HG02571 (cell line): ENCODE results near the gene ATF6.

Experiments
- ATAC-seq: cut with Tn5 transposase; IDR thresholded peaks from one replicate; pipeline ENCODE4 v1.9.1; 2021; ENCODE audit warnings: mild to moderate bottlenecking, moderate library complexity; ENCODE audit not compliant: unreplicated experiment

The ATF6 gene

DNA sequence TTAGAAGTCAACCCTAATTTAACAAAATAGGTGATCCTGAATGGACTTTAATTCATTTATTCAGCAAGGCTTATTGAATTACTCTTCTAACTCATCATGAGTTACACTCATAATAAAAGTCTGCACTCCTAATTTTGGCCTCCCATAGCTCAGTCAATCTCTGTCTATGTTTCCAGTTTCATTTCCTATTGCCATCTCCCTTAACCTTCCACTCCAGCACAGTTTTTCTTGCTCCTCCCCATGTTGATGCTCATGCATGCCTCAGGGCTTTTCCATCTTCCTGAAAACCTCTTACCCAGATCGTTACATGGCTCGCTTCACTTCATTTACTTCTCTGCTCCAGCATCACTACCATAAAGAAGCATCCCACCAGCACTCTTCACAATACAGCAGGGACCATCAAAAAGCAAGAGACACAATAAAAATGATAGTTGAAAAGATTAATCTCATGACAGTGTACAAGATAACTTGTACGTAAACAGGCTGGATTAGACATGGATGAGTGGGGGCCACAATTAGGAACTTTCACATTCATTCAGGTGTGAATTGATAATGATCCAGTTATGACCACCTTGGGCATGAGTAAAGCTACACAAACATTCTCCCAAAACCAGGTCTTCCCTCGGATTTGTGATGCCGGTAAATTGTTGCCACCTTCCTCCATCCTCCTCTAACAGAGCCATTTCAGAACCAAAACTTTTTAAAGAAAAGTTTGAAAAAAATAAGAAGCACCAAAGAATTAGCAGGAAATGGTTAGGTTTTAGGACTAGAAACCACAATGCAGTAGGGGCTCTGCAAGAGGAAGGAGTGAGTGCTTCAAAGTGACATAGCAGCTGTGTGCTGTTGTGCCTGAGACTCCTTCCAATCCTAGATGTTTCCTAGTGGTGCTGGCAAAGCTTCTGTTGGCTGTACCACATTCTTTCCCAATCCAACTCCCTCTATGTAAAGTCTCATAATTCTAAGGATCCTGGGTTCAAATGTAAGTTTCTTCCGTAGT lies 167.8 kb downstream of the ATF6 start:
- no peak for ATAC-seq

DNA sequence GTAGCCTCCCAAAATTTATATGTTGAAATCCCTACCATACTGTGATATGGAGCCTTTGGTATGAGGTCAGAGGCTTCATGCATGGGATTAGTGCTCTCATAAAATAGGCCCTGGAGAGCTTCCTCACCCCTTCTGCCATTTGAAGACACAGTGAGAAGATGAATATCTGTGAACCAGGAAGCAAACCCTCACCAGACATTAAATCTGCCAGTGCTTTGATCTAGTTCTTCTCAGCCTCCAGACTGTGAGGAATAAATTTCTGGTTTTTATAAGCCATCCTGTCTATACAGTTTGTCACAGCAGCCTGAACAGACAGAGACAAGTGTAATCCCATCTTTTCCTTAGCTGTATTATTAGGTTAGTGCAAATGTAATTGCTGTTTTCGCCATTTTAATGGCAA lies 169.1 kb downstream of the ATF6 start:
- ATAC-seq: no peak

DNA sequence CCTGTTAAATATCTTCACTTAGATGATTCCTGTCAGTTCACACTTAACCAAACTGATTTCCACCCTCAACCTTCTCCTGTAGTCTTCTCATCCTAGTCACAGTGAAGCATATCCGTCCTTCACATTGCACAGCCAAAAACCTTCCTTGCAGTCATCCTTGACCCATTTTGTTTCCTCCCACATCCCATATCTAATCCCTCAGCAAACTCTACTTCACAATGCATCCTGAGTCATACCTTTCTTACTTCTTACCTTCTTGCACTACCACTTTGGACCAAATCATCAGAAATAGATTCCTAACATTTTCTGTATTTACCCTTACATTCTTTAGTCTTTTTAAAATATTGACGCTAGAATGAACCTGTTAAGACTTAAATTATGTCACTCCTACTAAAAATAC lies 170.7 kb downstream of the ATF6 start:
- ATAC-seq: no peak

DNA sequence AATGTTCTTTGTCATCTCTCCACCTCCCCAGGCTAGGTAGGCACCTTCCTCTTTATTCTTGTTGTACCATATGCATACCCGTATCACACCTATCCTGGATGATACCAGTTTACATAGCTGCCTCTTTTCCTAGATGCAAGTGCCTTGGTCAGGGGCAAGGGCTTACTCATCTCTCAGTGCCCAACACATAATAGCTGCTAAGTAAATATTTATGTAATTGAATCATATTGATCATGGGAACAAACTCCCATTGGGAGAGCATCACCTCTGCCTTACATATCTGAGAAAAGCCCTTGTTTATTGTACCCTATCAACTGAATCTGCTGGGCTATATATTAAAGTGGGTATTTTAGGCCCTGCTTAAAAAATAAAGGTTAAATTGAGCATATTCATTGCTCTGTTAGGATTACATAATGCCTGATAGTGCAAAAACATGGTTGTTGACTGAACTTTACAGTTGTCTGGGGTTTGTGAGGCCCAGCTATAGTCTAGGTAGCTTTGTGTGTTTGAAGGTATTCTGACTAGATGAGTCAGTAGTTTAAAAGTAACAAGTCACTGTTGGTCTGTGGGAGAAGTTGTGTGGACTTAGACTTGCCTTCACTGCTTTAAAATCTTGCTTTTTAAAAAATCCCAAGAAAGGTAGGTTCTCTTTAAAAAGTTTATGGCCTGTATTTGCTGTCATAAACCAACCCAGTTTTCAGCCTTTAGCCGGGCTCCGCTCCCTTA lies 174.9 kb downstream of the ATF6 start:
- no peak for ATAC-seq

DNA sequence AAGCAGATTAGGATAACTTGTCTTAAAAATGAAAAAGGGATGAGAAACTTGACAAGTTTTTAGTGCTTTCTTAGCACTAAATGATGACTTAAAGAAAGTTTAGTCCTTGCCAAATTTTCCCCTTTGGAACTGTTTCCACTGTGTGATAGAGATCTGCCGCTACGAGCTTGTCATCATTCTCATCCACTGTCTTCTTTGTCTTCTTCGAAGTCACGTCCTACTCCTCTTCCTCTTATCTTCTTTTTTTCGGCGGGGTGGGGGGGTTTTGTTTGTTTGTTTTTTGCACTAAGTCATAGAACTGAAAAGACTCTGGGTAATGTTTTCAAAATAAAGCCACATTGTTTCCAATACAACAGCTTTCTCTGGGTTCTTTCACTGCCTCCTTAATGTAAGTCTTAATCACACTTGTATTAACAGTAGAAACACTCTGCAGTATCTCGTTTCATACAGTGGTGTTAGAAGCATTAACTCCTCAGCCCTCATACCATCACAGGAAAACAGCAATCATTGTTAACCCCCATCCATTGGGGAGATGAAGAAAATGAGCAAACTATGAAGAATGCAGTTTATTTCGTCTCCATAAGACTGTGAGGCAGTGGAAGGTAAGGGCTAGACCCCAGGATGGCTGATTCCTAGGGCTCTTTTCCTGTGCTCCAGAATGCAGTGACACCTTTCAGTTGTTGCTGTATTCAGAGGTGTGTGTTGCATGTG lies 175.8 kb downstream of the ATF6 start:
- no peak for ATAC-seq

DNA sequence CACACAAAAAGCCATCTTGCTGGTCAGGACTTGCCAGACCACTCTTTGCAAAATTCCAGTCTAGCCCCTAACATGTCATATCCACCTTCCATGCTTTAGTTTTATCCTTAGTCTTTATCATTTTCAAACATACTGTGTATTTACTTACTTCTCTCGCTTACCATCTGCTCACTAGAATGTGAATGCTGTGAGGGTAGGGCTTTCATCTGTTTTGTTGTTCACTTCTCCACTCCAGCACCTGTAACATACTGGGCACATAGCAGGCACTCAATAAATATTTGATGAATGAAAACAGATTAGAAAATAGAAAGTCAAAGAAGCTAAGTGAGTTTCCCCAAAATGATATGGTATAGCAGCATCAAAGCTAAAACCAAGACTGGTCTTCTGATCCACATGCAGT lies 177.6 kb downstream of the ATF6 start:
- no peak for ATAC-seq

DNA sequence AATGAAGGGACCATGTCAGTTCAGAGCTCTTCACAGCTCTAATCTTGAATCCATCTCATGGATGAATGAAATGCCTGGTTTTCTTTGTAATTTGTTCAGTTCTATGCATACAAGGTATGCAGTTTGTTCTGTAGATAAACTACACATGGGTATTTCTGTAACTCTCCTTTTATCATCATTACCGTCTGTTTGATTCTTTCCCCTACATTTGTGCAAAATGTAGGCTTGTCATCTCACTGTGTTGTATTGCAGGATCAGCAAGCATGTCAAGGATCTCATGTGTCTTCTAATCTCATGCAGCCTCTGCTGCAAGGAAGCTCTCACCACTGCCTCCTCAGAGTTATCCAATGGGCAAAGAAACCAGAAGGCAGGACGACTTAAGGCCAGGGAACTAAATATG lies 178.3 kb downstream of the ATF6 start:
- ATAC-seq: no peak

DNA sequence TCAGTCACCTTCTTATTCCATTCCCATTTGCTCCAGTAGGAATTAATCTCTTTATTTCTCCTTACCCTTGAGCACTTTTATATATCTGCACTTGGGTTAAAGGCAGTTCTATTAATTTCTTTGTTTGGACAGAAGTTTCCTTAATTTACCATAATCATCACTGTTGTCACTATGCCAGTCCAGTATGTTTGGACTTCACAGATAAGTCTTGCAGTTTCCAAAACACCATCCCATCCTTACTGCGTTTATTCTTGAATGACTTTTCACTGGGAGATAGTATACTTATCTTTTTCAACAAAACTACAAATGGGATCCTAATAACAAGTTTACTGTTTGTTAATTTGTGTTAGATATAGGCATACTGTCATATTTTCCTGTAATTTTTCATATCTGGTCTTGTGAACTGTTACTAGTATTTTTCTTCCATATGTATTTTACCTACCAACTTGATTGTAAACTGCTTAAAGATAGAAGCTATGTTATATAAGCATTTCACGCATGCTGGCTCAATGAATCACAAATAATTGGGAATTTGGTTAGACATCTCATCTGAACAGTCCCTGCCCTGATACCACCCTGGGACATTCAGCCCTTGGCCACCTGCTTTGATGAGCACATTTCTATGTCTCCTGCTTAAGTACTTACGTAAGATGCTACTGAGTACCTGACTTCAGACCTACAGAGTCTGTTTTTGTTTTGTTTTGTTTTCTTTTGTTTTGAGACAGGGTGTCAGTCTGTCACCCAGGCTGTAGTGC lies 179.4 kb downstream of the ATF6 start:
- ATAC-seq: no peak

DNA sequence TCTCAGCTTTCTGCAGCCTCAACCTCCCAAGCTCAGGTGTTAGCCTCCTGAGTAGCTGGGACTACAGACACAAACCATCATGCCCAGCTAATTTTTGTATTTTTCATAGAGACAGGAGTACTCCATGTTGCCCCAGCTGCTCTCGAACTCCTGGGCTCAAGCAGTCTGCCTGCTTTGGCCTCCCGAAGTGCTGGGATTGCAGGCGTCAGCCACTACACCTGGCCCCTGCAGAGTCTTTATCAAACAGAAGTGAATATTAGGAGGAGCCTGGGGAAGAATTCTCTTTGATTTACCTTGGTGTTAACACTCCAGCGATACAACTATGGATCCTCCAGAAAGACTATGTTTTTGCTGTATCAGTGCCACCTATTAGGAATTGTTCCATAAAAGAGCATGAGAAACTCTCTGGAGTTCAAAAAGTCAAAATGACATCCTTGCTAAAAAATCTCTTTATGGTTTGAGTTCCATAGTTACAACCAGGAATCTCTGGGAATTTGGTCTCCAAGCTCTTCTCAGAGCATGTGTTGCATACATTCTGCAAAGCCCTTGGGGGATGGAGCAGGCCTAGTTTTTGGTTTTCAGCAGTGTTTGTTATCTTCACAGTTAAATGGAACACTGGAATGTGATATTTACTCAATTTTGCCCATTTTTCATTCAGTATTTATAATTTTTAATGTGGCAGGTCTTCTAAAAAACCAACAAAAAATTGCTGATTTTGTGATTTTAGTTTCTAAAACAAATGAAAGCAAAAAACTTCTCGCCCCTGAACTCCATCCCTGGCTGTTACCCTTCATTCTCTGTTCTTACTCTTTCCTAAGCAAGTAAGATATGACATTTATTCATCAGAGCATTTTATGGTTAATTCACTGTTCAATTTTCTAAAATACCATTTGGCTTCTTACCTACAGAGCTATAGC lies 180.2 kb downstream of the ATF6 start:
- no peak for ATAC-seq

DNA sequence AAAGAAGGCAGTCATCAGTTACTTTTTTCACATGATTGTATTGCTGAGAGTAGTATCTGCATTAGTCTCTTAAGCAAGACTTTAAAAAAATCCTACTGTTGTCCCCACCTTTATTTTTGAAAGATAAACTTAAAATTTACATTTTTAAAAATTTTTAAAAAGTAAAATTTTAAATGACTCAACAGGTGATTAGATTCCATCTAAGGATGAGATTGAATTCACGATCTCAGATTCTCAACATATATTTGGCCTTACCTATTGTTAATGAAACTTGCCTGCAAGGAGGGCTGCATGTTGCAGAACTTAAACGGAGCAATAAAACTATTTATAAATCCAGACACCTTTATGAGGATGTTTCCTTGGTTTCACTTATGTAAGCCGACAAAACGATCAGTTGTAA lies 182.3 kb downstream of the ATF6 start:
- no peak for ATAC-seq

DNA sequence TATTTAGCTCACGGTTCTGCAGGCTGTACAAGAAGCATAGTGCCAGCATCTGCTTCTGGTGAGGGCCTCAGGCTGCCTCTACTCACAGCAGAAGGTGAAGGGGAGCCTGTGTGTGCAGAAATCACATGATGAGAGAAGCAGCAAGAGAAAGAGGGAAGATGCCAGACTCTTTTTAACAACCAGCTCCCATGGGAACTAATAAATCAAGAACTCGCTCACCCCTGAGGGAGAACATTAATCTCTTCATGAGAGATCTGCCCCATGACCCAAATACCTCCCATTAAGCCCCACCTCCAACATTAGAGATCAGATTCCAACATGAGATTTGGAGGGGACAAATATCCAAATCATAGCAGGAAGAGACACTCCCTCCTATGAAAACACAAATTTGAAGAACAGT lies 183.4 kb downstream of the ATF6 start:
- ATAC-seq: no peak

DNA sequence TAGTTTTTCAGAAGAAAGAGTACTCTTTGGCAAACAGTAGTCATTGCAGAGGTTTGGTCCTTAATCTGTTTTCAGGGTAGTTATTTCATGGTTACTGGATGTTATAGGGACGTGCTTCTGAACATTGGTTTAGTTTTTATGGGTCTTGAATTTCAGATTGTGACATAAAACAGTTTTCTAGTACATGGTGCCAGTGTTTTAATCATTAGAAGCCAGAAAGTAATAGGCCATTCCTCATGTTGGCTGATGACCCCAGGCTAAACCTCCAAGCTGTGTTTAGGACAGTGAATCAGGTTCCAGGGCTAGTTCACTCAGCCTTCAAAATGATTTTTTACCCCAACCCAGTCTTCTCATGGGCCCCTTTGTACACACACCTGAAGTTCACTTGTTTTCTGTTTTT lies 184.3 kb downstream of the ATF6 start:
- ATAC-seq: no peak

DNA sequence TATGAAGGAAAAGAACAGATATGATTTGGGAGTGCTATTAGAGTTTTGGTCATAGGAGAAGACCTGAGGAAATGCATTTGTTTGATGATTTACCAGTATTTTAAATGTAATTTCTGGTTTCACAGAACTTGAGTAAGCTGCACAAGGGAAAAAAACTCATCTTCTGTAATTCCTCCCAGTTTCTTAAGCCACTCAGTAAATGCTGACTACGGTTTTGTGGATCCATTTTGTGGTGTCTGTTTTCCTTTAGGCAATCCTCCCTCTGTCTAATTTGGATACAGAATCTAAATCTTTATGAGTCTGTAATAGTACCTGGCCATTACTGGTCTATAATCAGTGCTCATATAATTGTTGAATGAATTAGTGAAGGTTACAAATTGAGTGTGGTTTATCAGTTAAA lies 185.5 kb downstream of the ATF6 start:
- ATAC-seq: no peak

DNA sequence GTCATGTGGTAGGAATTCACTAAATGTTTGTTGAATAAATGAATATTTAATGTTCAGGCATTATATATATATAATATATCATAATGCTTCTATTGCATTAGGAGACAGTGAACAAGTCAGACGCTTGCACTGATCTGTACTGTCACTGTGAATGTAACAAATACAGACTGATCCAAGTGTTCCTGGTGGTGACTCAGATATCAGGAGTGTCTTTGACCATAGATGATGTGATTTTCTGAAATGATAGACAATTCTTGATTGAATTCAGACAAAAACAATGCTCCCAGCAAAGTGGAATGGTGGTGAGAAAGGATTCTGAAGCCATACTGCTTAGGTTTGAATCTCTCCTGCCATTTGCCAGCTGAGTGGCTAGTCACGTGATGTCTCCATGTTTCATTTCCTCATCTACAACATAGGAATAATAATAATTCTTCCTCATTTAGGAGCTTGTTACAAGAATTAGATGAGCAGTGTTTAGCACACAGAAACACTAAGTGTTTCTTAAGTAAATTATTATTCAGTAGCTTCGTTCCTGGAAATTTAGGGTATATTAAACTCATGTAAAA lies 186.6 kb downstream of the ATF6 start:
- no peak for ATAC-seq

DNA sequence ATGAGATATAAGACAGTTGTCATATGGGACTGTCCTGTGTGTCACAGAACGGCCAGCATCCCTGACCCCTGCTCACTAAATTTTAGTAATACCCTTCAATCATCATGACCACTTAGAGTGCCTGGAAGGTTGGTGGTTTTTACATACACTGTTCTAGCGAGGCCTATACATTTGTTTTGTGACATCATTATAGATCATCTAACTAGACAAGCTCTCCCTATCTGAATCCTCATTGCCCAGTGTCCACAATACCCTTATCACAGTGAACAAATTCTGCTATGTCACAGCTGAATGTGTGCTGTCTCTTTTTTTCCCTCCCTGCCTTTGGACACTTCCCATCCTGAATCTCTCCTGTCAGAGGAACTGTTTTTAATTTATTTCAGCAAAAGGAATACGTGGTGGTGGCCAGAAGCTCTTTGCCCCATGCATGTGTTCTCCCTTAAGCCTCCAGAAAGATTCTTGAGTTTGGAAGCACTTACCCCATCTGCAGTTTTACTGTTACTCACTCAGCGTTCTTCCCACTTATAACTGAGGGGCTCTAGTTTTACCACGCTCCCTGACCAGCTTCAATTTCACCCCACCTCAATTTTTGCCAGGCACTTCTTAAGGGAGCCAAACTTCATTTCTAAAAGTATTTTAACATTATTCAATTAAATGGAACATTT lies 187.3 kb downstream of the ATF6 start:
- ATAC-seq: no peak

DNA sequence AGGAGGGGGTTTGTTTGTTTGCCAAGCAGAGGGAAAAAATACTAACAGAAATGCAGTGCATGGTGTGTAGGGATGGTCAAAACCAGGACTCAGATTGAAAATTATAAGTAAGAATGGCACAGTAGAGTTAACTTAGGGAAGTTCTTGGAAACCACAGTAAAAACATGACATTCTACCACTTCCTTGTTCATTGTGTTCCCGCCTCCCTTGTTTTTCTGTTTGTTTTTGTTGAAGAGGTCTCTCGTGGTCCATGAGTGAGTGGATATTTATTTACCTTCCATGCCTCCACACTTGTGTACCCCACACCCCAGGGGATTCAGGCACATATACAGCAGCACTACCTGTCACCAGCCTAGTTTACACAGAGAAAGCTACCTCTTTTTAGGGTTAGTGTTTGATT lies 187.9 kb downstream of the ATF6 start:
- ATAC-seq: no peak

DNA sequence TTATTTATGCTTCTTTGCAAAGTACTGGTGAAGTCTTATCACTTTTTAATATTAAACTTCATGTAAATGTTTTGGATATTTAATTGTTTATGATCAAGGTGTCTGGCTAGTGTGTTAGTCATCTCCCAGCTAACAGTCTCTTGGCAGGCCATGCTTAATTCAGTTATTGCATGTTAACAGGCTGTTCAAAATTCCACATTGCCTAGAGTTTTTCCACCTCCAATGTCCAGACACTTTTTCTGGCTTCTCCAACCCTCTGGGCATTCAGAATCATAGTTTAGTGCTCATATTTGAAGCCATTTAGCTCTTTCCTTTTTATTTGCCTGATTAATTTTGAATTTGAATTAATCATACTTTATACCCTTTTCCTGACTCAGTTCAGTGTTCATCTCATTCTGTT lies 188.3 kb downstream of the ATF6 start:
- no peak for ATAC-seq

DNA sequence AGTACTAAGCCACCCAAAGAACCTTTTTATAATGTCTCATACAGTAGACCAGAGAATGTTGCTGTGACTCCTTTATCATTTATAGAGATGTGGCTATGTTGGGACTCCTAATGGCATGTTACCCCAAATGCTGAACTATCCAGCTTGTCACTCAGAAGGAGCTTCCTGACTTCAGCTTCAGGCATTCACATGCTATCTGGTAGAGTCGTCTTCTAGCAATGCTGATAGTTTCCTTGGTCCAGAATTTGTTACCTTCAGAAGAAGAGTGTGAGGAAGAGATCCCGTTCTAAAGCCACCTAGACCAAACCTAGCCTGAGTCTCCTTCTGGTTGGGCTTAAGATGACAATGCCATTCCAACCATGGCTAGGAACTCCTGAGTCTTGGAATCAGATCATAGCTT lies 189.5 kb downstream of the ATF6 start:
- no peak for ATAC-seq

DNA sequence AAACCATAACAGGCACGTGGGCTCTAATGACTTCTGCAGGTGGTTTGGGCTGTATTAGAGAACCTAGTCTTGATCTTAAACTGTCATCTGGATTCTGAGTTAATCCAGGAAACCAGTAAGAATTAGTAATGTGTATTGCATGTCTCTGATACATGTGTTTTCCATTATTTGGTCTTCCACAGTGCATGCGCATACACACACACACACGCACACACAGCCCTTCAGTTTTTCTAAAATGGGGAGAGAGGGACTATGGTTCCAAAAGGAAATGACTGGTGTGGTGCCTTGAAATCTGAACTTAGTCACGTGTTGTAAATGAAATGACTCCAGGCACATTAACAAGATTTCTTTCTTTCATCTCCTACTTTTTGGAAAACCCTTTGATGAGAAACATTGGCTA lies 190.0 kb downstream of the ATF6 start:
- ATAC-seq: no peak
